Stimulated activated memory B cell treated with anti-CD40 and anti-IgM and Interleukin-4, amounts not matched to agents 10 μg/mL and 1 μg/mL and 100 μg/mL, for 72 hours (primary cell): ENCODE measurements around the gene JARID2.

Experiments used
- ATAC-seq: fragments of 150-1000 bp; cut with Tn5 transposase; 2 replicates; pipeline ENCODE4 v1.10.0; 2021
- H3K27ac Mint-ChIP-seq: one replicate; pipeline ENCODE4 v1.8.0; 2022; ENCODE audit warnings: mild to moderate bottlenecking, mixed read lengths
- H3K27me3 Mint-ChIP-seq: one replicate; pipeline ENCODE4 v1.8.0; 2022; ENCODE audit warnings: mixed read lengths
- H3K36me3 Mint-ChIP-seq: one replicate; pipeline ENCODE4 v1.8.0; 2022; ENCODE audit warnings: mixed read lengths
- H3K4me1 Mint-ChIP-seq: one replicate; pipeline ENCODE4 v1.8.0; 2022; ENCODE audit warnings: mixed read lengths
- H3K4me3 Mint-ChIP-seq: one replicate; pipeline ENCODE4 v1.8.0; 2022; ENCODE audit warnings: mild to moderate bottlenecking, moderate library complexity, mixed read lengths
- H3K9me3 Mint-ChIP-seq: one replicate; pipeline ENCODE4 v1.8.0; 2022; ENCODE audit warnings: mixed read lengths

Gene JARID2

GRCh38 chr6:15363164-15363522 lies 117.3 kb downstream of the JARID2 start:
- H3K4me3 Mint-ChIP-seq = no peak overlapping the region
- H3K27me3 Mint-ChIP-seq = no peaks in the 10 kb centered on the region
- no peak for ATAC-seq
- H3K36me3 Mint-ChIP-seq = peaks cover 4% of the 10 kb centered on the region
- peaks cover 42% of the 10 kb centered on the region for H3K4me1 Mint-ChIP-seq
- no peak overlapping the region for H3K27ac Mint-ChIP-seq
- H3K9me3 Mint-ChIP-seq = no peaks in the 10 kb centered on the region

DNA sequence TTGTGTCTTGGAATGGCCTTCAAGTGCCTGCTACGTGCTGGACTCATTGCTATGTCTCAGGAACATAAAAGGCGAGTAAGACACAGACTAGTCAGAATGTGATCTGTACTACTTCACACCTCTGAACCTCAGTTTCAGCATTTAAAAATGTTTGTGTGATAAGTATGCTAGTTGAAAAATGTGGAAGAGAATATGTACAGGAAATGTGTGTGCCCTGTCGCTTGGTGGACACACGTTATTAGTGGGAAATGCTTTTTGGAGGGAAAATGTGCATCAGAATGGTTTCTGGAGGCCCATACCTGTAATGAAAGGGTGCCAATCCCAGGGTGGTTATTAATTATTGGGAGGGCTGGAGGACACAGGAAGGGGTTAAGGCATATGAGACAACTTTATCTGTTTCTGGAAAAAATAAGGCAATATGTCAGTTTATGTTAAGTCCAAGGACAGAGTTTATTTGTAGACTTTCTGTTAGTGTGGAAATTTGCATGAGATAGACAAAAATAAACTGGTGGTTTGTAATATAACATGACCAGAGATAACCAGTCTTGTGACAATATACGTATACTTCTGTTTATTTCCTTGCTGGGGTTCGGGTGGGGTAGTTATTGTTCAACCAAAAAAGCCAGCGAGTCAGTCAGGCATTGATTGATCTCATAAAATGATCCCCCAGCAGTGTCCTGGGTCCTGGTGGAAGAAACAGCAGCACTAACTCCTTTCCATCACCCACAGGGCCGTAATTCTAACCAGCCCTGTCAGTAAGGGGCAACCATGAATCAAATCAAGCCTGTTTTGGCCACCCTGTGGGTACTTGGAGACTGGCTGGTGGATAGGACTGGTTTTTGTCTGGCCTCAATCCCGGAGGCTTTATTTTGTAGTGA lies 117.9 kb downstream of the JARID2 start:
- Mint-ChIP-seq H3K4me3 (no peak overlapping the region), H3K36me3 (peaks cover 9% of the 10 kb centered on the region), H3K27me3 (no peaks in the 10 kb centered on the region), H3K4me1 (peaks cover 43% of the 10 kb centered on the region), H3K9me3 (no peaks in the 10 kb centered on the region), H3K27ac (no peak overlapping the region)
- no peak for ATAC-seq

DNA sequence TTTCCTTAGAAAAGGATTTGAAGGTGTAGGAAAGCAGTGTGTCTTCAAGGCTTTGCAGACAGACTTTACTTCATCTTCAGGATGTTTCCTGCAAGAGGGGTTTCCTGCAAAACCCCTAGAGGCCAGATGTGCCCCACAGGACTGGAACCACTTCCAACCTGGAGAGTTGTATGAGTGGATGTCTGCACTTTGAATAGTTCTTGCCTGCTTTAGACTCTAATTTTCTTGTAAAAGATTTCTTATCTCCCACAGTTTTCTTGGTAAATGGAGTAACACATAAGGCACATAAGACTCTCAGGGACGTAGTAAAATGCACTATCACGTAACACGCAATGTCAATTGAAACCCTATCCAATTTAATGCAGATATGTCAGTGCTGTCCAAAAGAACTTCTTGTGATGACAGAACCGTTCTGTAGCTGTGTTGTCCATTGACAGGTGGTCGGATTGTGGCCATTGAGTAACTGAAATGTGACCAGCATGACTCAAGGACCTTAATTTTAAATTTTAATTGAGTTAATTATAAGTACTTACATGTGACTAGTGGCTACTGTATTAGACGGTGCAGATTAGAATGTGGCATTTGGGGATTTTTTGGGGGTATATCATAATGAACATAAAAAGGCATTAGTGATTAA lies 118.7 kb downstream of the JARID2 start:
- peaks cover 9% of the 10 kb centered on the region for H3K36me3 Mint-ChIP-seq
- ATAC-seq = no peak
- H3K4me3 Mint-ChIP-seq = no peak overlapping the region
- no peaks in the 10 kb centered on the region for H3K9me3 Mint-ChIP-seq
- H3K27ac Mint-ChIP-seq = no peak overlapping the region
- H3K4me1 Mint-ChIP-seq = peaks cover 40% of the 10 kb centered on the region
- no peaks in the 10 kb centered on the region for H3K27me3 Mint-ChIP-seq

- Mint-ChIP-seq H3K36me3 (peaks cover 9% of the 10 kb centered on the region), H3K27ac (no peak overlapping the region), H3K9me3 (no peaks in the 10 kb centered on the region), H3K4me3 (no peak overlapping the region), H3K4me1 (peaks cover 44% of the 10 kb centered on the region), H3K27me3 (no peaks in the 10 kb centered on the region)
- no peak for ATAC-seq
Measured at GRCh38 chr6:15365273-15365687, 119.4 kb downstream of the JARID2 start.

- Mint-ChIP-seq H3K4me1 (peaks cover 52% of the 10 kb centered on the region), H3K9me3 (no peaks in the 10 kb centered on the region), H3K4me3 (no peak overlapping the region), H3K27ac (no peak overlapping the region), H3K36me3 (peaks cover 9% of the 10 kb centered on the region), H3K27me3 (no peaks in the 10 kb centered on the region)
- ATAC-seq = no peak
Measured at GRCh38 chr6:15366003-15366535, 120.2 kb downstream of the JARID2 start.

DNA sequence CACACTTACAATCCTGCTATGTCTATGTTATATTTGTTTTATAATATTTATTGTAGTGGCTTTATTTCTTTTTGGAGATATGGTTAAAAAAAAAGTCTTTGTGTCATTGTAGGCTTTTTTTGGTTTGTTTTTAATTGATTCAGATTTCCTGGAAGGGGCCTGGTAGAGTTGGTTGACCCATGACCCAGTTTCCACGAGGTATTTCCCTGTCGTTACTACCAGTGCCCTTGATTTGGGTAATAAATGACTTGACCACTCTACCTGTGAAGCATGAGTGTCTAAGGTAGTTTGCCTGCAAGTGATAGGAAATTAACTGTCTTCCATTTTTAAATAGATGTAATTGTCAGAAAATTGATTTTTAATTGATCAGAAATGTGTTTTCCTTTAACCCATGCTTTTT lies 121.0 kb downstream of the JARID2 start:
- Mint-ChIP-seq H3K4me3 (no peak overlapping the region), H3K9me3 (no peaks in the 10 kb centered on the region), H3K36me3 (peaks cover 9% of the 10 kb centered on the region), H3K27me3 (no peaks in the 10 kb centered on the region), H3K27ac (no peak overlapping the region), H3K4me1 (peaks cover 60% of the 10 kb centered on the region)
- ATAC-seq = no peak

GRCh38 chr6:15368186-15368585 lies 122.3 kb downstream of the JARID2 start:
- Mint-ChIP-seq H3K4me1 (peaks cover 62% of the 10 kb centered on the region), H3K36me3 (peaks cover 9% of the 10 kb centered on the region), H3K27ac (no peak overlapping the region), H3K4me3 (no peak overlapping the region), H3K27me3 (no peaks in the 10 kb centered on the region), H3K9me3 (no peaks in the 10 kb centered on the region)
- ATAC-seq = no peak

GRCh38 chr6:15368873-15369272 lies 123.0 kb downstream of the JARID2 start:
- H3K4me3 Mint-ChIP-seq = no peak overlapping the region
- H3K9me3 Mint-ChIP-seq = no peaks in the 10 kb centered on the region
- no peaks in the 10 kb centered on the region for H3K27me3 Mint-ChIP-seq
- H3K4me1 Mint-ChIP-seq = peaks cover 62% of the 10 kb centered on the region
- H3K27ac Mint-ChIP-seq = no peak overlapping the region
- peaks cover 9% of the 10 kb centered on the region for H3K36me3 Mint-ChIP-seq
- no peak for ATAC-seq

DNA sequence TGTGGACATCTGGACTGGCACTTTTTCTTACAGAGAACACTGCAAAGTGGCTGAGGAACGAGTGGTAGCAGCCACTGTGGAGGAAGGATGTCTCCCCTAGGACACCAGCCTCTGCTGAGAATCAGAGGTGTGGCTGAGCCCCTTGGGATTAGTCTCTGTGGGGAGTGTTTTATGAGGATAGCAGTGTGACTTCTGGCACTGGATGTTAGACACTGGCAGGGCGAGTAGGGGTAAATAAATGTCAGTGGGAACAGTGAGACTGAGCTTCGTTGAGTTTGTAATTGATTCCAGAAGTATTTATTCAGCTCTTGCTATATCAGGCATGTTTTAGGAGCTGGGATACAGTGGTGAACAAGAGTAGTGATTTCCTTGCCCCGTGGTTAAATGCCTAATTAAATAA lies 124.0 kb downstream of the JARID2 start:
- Mint-ChIP-seq H3K4me1 (peaks cover 62% of the 10 kb centered on the region), H3K27me3 (no peaks in the 10 kb centered on the region), H3K9me3 (no peaks in the 10 kb centered on the region), H3K4me3 (no peak overlapping the region), H3K36me3 (peaks cover 9% of the 10 kb centered on the region), H3K27ac (no peak overlapping the region)
- ATAC-seq = no peak

DNA sequence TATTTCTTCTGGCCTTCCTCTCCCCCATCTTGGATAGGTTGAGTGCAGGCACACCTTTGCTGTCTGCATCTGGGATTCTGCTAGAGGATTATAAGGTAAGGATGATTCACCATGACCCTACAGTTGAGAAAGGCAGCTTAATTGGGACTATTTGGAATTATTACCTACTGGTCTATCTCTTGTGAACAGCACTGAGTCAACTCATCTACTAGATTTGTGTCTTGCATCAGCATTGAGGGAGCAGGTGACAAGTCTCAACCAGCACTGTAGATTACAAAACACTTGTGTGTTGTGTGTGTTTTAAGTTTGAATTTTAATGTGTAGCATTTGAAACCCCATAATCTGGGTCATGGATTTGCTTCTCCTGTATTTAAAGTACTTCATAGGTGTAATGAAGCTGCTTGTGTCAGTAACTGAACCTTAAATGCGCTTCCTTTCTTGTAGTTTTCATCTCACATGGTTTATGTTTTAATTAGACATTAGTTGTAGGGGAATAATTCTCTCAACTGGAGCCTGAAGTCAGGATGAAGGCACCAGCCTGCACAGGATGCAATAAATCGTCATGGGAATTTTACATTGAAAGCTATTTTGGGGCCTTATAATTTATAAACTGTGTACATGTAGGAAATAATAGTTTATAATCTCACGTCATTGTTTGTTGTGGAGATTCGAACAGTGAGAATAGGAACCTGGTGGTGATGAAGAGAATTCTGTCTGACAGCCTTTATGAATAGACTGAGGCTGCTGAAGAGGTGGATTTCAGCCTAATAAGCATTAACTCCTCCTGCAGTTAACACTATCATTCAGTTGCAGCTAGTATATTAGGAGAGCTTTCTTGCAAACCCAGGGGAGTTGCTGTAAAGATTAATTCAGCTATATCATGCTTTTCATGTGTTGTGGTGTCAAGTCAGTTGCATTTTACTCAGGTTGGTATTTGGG lies 125.1 kb downstream of the JARID2 start:
- Mint-ChIP-seq H3K36me3 (peaks cover 9% of the 10 kb centered on the region), H3K4me1 (peaks cover 54% of the 10 kb centered on the region), H3K9me3 (no peaks in the 10 kb centered on the region), H3K27ac (no peak overlapping the region), H3K27me3 (no peaks in the 10 kb centered on the region), H3K4me3 (no peak overlapping the region)
- no peak for ATAC-seq

DNA sequence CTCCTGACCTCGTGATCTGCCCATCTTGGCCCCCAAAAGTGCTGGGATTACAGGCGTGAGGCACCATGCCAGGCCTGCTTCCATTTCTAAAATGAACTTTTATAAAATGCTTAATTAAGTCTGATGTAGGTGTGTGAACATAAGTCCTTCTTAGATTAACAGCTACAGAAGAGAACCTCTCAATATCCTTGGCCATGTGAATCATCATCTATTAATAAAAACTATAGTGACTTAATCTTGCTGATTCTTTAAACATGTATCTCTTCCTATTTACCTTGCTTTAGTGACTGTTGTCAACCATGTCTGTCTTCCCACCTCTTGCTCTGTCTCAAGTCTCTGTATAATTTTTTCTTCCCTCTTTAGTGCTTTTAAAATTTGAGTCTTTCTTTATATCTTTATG lies 127.1 kb downstream of the JARID2 start:
- Mint-ChIP-seq H3K27ac (no peak overlapping the region), H3K27me3 (no peaks in the 10 kb centered on the region), H3K4me3 (no peak overlapping the region), H3K9me3 (no peaks in the 10 kb centered on the region), H3K36me3 (peaks cover 20% of the 10 kb centered on the region), H3K4me1 (peaks cover 44% of the 10 kb centered on the region)
- ATAC-seq = no peak

- Mint-ChIP-seq H3K36me3 (peaks cover 18% of the 10 kb centered on the region), H3K9me3 (no peaks in the 10 kb centered on the region), H3K4me3 (no peak overlapping the region), H3K27me3 (no peaks in the 10 kb centered on the region), H3K4me1 (peaks cover 34% of the 10 kb centered on the region), H3K27ac (no peak overlapping the region)
- ATAC-seq = no peak
Measured at GRCh38 chr6:15374119-15374518, 128.2 kb downstream of the JARID2 start.

DNA sequence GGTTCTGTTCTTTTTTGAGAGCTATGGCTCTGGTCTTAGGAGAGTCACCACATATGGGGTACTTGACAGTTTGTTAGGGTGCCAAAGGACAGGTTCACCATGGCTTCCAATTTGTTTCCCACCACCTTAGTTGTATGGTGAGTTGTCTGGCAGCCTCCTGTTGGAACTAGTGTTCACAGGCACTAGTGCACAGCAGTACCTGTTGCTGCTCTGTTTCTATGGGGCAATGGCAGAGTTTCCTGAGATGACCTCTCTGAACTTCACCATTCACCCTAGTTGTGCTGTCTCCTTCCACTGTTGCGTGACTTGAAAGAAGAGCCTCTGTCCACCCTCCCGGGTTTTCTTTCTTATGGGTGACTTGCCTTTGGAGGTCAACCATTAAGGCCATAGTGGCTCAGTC lies 129.1 kb downstream of the JARID2 start:
- Mint-ChIP-seq H3K27me3 (no peaks in the 10 kb centered on the region), H3K9me3 (no peaks in the 10 kb centered on the region), H3K36me3 (peaks cover 18% of the 10 kb centered on the region), H3K4me3 (no peak overlapping the region), H3K4me1 (peaks cover 30% of the 10 kb centered on the region), H3K27ac (no peak overlapping the region)
- ATAC-seq = no peak

- no peak overlapping the region for H3K27ac Mint-ChIP-seq
- H3K4me1 Mint-ChIP-seq = peaks cover 26% of the 10 kb centered on the region
- peaks cover 18% of the 10 kb centered on the region for H3K36me3 Mint-ChIP-seq
- no peak overlapping the region for H3K4me3 Mint-ChIP-seq
- H3K9me3 Mint-ChIP-seq = no peaks in the 10 kb centered on the region
- no peaks in the 10 kb centered on the region for H3K27me3 Mint-ChIP-seq
- no peak for ATAC-seq
Measured at GRCh38 chr6:15375638-15376290, 129.9 kb downstream of the JARID2 start.
